ENCODE measurements around the gene ZFYVE26. TPM values are rescaled to one million over a fixed set of nuclear protein-coding genes. Genes with fewer than 3 reads are reported as not detected.

Gene ZFYVE26
- total RNA-seq: 10 to 100 TPM; 12.3 to 13.6 (median 12.8) TPM

DNA sequence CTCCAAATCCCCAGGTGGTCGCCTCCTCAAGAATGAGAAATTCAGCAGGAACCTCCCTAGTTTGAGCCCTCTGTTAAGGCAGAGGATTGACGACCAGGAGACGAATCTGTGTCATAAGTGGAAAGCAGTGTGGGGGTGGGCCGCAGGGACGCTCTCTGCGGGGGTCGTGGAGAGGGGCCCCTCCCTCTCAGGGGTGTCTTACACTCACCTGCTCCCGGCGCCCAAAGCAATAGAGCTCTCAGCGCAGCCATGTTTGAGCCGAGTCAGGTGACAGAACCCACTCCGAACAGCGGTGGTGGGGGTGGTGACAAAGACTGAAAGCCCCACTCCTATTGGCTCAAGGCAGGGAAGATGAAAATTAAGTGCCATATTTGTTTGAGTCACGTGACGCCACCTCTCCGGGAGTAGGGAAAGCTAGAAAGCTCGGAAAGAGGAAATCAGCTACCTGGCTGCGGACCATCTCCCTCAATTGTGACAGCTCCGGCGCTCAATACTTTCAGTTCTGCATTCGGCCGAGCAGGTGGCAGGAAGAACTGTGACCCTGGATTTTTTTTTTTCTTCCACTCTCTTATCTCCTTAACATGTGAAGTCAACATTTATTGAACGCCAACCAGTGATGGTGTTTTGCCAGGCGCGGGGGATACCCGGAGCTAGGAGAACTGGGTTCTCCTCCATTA is at the start of gene ZFYVE26:
Gene ZFYVE26 (minus strand): TSS at position 265 of the 677 bp plus-strand sequence. CDS start 627 bp downstream, outside the sequence.
- peaks cover 10% of the 10 kb centered on the region for H3K36me3 Mint-ChIP-seq (ENCODE audit: insufficient read depth)
- H3K4me3 Mint-ChIP-seq: peak within 1 kb of the TSS; percentile 86
- DNase-seq: peak; percentile 80
- ATAC-seq: peak; percentile 93
- H3K27me3 Mint-ChIP-seq (ENCODE audit: low read depth): no peaks in the 10 kb centered on the region
- peaks cover 49% of the 10 kb centered on the region for H3K4me1 Mint-ChIP-seq (ENCODE audit: low read depth)
- H3K9me3 Mint-ChIP-seq: no peaks in the 10 kb centered on the region

DNA sequence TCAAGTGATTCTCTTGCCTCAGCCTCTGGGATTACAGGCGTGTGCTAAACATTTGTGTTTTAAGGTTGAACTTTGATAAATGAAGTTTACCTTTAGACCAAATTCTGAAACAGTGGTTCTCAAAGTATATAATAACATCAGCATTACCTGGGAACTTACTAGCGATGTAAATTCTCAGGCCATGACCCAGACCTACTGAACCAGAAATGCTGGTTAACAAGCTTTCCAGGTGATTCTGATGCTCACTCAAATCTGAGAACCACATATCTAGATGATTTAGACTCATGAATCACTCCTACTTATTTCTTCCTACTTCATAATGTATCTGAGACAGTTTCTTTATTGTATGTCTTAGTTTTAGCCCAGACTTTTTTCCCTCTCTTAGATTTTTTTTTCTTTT is 46.8 kb upstream of the ZFYVE26 start:
- Mint-ChIP-seq H3K27me3 (ENCODE audit: low read depth) (no peaks in the 10 kb centered on the region), H3K9me3 (no peaks in the 10 kb centered on the region), H3K36me3 (ENCODE audit: insufficient read depth) (peaks cover 7% of the 10 kb centered on the region), H3K4me3 (no peak overlapping the region), H3K4me1 (ENCODE audit: low read depth) (peaks cover 1% of the 10 kb centered on the region)
- DNase-seq: no peak
- no peak for ATAC-seq

DNA sequence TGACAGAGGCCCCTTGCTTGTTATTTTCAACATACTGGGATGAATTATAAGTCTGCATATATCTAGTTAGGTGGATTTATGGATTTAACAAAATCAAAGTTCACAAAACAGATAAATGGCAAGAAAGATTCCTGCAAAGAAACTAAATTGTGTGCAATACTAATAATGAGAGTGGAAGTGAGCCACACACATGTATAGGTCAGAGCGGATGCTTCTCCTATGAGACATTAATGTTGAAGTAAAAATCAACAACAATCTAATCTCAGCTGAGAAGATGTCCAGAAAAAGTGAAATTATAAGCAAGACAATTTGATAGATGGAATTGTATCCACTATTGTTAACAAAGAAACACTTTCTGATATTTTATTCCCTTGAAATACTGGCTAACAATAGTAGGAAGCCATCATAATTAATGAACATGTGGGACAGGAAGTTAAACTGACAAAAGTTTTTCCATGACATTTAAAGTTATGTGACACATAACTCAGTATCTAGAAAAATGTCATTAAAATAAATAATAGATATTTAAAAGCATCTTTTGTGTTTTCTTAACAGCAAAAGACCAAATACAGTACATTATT is 42.9 kb upstream of the ZFYVE26 start:
- no peaks in the 10 kb centered on the region for H3K36me3 Mint-ChIP-seq (ENCODE audit: insufficient read depth)
- peaks cover 4% of the 10 kb centered on the region for H3K4me1 Mint-ChIP-seq (ENCODE audit: low read depth)
- H3K27me3 Mint-ChIP-seq (ENCODE audit: low read depth): no peaks in the 10 kb centered on the region
- no peak overlapping the region for H3K4me3 Mint-ChIP-seq
- DNase-seq (no peak), ATAC-seq (no peak)
- no peaks in the 10 kb centered on the region for H3K9me3 Mint-ChIP-seq

DNA sequence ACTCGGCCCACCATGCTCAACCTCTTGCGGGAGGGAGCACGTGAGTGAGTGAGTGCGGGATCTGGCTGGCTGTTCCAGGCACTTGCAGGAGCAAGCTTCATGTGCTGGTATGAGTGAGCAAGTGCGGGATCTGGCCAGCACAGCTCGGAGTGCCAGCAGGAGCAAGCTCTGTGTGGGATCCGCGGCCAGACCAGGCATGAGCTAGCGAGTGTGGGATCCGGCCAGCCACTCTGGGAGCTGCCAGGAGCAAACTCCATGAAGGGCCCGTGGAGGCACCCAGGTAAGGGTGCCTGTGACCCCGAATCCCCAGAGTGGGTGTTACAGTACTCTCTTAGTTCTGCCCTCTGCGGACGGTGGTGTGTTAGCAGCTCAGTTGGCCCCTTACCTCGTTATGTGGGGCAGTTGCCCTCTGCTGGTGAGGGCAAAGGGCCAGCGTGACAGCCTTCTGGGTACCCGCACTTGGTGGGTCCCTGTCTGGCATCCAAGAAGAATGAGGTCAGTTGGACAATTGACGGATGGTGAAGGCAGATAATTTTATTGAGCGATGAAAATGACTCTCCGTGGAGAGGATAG is 41.5 kb upstream of the ZFYVE26 start:
- peaks cover 4% of the 10 kb centered on the region for H3K4me1 Mint-ChIP-seq (ENCODE audit: low read depth)

DNA sequence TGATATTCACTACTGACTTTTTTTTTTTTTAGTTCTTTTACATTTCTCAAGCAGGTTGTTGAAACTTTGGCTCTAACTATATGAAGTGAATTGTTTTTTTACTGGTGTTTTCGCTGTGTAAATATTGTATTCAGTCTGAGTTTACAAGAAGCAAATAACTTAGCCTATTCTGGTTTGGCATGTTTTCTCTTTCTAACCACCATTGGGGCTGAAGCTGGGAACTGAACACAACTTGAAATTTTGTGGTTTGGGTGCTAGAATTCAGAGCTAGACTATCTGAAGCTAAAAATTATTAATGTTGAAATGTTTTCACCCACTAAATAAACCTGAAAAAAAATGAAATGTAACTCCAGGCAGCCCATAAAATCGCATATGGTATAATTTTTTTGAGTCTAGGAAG is 40.4 kb upstream of the ZFYVE26 start:
- DNase-seq (no peak), ATAC-seq (no peak)
- Mint-ChIP-seq H3K4me1 (ENCODE audit: low read depth) (peaks cover 4% of the 10 kb centered on the region), H3K9me3 (no peaks in the 10 kb centered on the region), H3K36me3 (ENCODE audit: insufficient read depth) (no peaks in the 10 kb centered on the region), H3K27me3 (ENCODE audit: low read depth) (no peaks in the 10 kb centered on the region), H3K4me3 (no peak overlapping the region)

More for the DNA sequence above, 41.5 kb upstream of the ZFYVE26 start:
- DNase-seq (no peak), ATAC-seq (no peak)
- no peaks in the 10 kb centered on the region for H3K36me3 Mint-ChIP-seq (ENCODE audit: insufficient read depth)
- H3K4me3 Mint-ChIP-seq: no peak overlapping the region
- H3K9me3 Mint-ChIP-seq: no peaks in the 10 kb centered on the region
- H3K27me3 Mint-ChIP-seq (ENCODE audit: low read depth): no peaks in the 10 kb centered on the region

DNA sequence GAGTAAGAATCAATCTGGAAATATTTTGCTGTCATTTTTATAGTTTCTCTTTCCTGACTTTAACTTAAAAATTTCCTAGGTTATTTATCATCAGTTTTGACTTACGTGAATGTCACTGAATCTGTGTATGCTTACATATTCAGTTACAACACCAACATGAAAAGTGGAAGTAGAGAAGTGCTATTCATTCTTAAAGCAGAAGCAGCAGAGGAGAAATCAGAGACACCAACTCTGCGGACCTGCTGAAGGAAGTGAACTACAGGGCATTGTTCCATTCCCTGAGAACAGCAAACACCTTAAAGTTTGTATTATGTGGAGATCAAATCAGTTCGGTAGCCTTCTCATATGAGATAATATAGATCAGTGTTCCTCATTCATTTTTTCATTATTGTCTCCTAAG is 37.3 kb upstream of the ZFYVE26 start:
- no peaks in the 10 kb centered on the region for H3K9me3 Mint-ChIP-seq
- DNase-seq (no peak), ATAC-seq (no peak)
- H3K4me3 Mint-ChIP-seq: no peak overlapping the region
- peaks cover 7% of the 10 kb centered on the region for H3K36me3 Mint-ChIP-seq (ENCODE audit: insufficient read depth)
- no peaks in the 10 kb centered on the region for H3K27me3 Mint-ChIP-seq (ENCODE audit: low read depth)
- peaks cover 4% of the 10 kb centered on the region for H3K4me1 Mint-ChIP-seq (ENCODE audit: low read depth)

DNA sequence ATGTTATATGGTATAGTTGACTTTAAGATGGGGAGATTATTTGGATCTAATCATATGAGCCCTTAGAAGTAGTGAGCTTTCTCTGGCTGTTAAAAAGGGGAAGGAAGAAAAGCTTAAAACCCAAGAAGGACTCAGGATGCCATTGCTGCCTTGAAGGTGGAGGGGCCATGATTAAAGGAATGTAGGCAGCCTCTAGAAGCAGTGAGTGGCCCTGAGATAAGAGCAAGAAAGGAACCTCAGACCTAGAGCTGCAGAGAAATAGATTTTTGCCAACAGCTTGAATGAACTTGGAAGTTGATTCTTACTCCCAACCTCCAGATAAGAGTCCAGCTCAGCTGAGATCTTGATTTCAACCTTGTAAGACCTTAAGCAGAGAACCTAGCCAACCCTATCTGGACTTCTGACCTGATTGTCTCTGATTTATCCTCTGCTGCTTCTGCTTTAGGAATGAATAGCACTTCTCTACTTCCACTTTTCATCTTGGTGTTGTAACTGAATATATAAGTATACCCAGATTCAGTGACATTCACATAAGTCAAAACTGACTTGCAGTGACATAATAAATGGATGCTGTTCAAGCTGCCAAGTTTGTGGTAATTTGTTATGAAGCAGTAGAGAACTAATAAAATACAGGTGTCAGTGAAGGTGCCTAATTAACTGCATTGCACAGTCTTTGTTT is 36.7 kb upstream of the ZFYVE26 start:
- DNase-seq (no peak), ATAC-seq (no peak)
- Mint-ChIP-seq H3K27me3 (ENCODE audit: low read depth) (no peaks in the 10 kb centered on the region), H3K4me1 (ENCODE audit: low read depth) (peaks cover 4% of the 10 kb centered on the region), H3K4me3 (no peak overlapping the region), H3K36me3 (ENCODE audit: insufficient read depth) (peaks cover 11% of the 10 kb centered on the region), H3K9me3 (no peaks in the 10 kb centered on the region)

DNA sequence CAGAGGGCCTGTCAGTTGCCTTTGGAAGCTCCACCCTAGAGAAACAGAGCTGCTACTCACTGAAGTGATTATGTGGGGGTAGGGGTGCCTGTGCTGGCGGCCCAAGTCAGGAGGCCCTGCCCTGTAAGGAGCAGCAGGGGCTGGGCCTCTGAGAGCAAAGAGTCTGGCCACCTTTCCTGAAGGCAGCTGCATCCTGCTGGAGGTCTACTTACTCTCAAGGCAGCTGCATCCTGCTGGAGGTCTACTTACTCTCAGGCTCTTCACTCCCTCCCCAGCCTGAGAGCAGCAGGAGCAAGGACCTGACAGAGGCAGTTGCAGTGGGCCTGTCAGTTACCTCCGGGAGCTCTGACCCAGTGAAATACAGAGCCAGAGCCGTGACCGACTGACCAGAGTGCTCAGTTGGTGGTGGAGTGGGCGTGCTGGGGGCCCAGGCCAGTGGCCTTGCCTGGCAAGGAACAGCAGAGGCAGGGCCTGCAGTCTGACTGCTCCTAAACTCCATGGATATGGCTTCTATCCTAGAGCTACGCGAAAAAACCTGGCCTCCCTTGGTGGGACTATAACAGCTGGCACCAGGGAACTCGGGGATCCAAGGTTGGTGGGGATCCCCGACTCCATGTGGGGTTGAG is 35.5 kb upstream of the ZFYVE26 start:
- Mint-ChIP-seq H3K27me3 (ENCODE audit: low read depth) (no peaks in the 10 kb centered on the region), H3K36me3 (ENCODE audit: insufficient read depth) (peaks cover 14% of the 10 kb centered on the region), H3K9me3 (peaks cover 3% of the 10 kb centered on the region), H3K4me1 (ENCODE audit: low read depth) (peaks cover 3% of the 10 kb centered on the region), H3K4me3 (no peak overlapping the region)
- DNase-seq (no peak), ATAC-seq (no peak)

DNA sequence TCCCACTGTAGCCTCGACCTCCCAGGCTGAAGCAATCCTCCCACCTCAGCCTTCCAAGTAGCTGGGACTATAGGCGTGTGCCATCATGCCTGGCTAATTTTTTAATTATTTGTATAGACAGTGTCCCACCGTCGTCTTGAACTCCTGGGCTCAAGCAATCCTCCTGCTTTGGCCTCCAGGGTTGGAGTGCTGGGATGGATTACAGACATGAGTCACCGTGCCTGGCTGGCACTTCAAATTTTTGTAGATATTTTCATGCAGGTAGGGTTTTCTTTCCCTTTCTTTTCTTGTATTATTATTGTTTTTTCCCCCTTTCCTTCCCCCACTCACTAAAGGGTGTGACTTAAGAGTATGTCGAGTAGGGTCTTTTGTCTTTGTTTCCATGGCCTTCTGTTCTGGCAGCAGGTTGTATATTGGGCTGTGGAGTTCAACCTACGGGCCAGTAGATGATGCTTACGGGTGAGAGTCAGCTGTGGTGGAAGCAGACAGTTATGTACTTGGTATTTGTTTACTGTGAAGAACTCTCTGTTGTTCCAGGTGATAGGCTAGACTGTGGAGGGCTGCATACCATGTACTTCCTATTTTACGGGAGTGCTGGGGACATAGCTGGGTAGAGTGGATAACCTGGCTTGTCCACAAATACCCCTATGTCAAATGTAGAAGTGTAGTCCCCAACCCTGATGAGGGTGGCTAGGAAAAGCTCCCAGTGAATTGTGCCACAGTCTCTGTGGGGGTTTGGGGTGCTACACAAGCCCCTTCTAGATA is 33.9 kb upstream of the ZFYVE26 start:
- no peak overlapping the region for H3K4me3 Mint-ChIP-seq
- peaks cover 22% of the 10 kb centered on the region for H3K36me3 Mint-ChIP-seq (ENCODE audit: insufficient read depth)

DNA sequence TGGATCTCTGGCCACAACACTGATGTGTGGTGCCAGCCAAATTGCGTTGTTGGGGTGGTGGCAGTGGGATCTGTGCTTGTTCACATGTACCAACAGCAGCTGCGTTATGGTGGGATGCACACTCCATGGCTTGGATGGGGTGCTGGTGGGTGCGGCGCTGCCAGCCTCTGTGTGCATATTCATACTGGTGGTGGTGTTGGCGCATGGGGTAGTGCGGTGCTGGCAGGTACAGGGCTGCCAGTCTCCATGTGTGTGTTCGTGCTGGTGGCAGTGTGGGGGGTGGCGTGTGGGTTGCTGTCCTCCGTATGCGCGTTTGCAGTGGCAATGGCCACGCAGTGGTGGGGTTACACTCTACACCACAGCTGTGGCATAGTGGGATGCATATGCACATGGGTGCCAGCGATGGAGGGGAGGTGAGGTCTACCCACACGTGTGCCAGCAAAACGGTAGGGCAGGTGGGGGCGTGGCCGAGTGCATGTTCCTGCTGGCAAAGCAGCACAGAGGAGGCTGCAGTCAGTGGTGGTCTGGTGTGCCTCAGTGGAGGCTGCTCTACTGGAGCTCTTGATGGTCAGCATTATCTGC is 29.7 kb upstream of the ZFYVE26 start:
- no peak overlapping the region for H3K4me3 Mint-ChIP-seq
- peaks cover 7% of the 10 kb centered on the region for H3K9me3 Mint-ChIP-seq
- peaks cover 4% of the 10 kb centered on the region for H3K4me1 Mint-ChIP-seq (ENCODE audit: low read depth)
- peaks cover 33% of the 10 kb centered on the region for H3K36me3 Mint-ChIP-seq (ENCODE audit: insufficient read depth)
- ATAC-seq (no peak), DNase-seq (no peak)
- no peaks in the 10 kb centered on the region for H3K27me3 Mint-ChIP-seq (ENCODE audit: low read depth)

More for the DNA sequence above, 33.9 kb upstream of the ZFYVE26 start:
- ATAC-seq (no peak), DNase-seq (no peak)
- no peaks in the 10 kb centered on the region for H3K4me1 Mint-ChIP-seq (ENCODE audit: low read depth)
- peaks cover 7% of the 10 kb centered on the region for H3K9me3 Mint-ChIP-seq
- no peaks in the 10 kb centered on the region for H3K27me3 Mint-ChIP-seq (ENCODE audit: low read depth)

DNA sequence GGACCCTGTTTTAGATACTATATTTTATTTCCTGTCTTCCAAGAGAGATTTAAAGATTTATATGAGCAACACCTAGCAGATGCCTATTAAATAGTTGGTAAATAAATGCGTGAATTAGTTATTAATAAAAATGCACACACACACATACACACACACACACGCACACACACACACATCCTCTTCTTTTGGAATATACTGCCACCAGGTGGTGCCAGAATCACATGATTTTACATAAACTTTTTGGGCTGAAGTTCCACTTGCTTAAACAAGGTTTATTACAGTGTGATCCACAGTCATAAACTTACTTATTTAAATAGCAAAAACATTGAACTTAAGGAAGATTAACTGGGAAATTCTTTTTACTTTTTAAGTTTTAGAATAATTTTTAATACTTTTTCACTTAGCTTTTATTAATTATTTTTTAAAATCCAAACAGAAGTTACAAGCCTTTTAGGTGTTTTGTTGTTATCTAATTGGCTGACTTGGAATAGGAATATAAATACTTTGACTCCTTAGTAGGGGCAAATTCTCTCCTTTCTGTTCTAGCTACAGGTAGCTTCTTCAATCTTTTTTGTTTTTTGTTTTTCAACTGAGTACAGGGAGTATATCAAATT is 20.7 kb upstream of the ZFYVE26 start:
- Mint-ChIP-seq H3K9me3 (no peaks in the 10 kb centered on the region), H3K4me3 (no peak overlapping the region)
- peak in 1 of 2 donors; percentile 52 for ATAC-seq

DNA sequence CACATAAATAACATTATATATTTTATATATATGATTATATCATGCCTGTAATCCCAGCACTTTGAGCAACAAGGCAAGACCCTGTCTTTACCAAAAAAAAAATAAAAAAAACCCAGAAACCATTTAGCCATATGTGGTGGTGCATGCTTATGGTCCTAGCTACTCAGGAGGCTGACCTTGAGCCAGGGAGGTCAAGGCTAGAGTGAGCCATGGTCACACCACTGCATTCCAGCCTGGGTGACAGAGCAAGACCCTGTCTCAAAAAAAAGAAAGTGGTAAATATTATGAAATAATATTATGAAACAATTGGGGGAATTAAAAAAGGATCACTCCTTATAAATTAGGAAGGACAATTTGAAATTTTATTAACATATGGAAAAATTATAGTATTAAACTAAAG is 19.2 kb upstream of the ZFYVE26 start:
- H3K4me1 Mint-ChIP-seq (ENCODE audit: low read depth): peaks cover 2% of the 10 kb centered on the region
- DNase-seq: no peak
- H3K9me3 Mint-ChIP-seq: no peaks in the 10 kb centered on the region
- H3K36me3 Mint-ChIP-seq (ENCODE audit: insufficient read depth): peaks cover 8% of the 10 kb centered on the region
- no peak for ATAC-seq
- no peak overlapping the region for H3K4me3 Mint-ChIP-seq
- H3K27me3 Mint-ChIP-seq (ENCODE audit: low read depth): no peaks in the 10 kb centered on the region

More for the DNA sequence above, 20.7 kb upstream of the ZFYVE26 start:
- Mint-ChIP-seq H3K4me1 (ENCODE audit: low read depth) (peaks cover 2% of the 10 kb centered on the region), H3K27me3 (ENCODE audit: low read depth) (no peaks in the 10 kb centered on the region), H3K36me3 (ENCODE audit: insufficient read depth) (peaks cover 8% of the 10 kb centered on the region)
- DNase-seq: peak; percentile 51

DNA sequence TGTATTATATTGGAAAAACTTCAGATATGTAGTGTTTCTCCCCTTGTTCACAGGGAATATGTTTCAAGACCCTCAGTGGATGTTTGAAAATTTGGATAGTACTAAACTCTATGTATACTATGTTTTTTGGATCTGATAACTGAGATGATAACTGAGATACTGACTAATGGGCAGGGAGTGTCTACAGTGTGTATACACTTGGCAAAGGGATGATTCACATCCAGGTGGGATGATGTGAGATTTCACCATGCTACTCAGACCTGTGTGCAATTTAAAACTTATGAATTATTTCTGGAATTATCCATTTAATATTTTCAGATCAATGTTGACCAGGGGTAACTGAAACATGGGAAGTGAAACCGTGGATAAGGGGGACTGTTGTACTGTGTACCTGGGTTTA is 17.0 kb upstream of the ZFYVE26 start:
- DNase-seq (no peak), ATAC-seq (no peak)
- Mint-ChIP-seq H3K27me3 (ENCODE audit: low read depth) (no peaks in the 10 kb centered on the region), H3K9me3 (no peaks in the 10 kb centered on the region), H3K4me3 (no peak overlapping the region), H3K4me1 (ENCODE audit: low read depth) (peaks cover 2% of the 10 kb centered on the region), H3K36me3 (ENCODE audit: insufficient read depth) (peaks cover 16% of the 10 kb centered on the region)
